NCI-H146 treated with DMSO at 0.1 percent for 48 hours (cell line): Measurements from ENCODE around the gene ADAMTS7.
"Not testable (repeated sequence)": the region's sequence is repeated elsewhere in the genome, so short reads cannot be mapped to it uniquely, and the experiment has no call there.

Experiments used
- DNase-seq: peaks from one replicate; lab custom pipeline; 2025; ENCODE audit not compliant: unreplicated experiment; lab: John Stamatoyannopoulos, UW

Gene ADAMTS7

GRCh38 chr15:78727561-78727960, 83.7 kb downstream of the ADAMTS7 start:
- DNase-seq: no peak

GRCh38 chr15:78726870-78727551, 84.3 kb downstream of the ADAMTS7 start:
- no peak for DNase-seq

DNA sequence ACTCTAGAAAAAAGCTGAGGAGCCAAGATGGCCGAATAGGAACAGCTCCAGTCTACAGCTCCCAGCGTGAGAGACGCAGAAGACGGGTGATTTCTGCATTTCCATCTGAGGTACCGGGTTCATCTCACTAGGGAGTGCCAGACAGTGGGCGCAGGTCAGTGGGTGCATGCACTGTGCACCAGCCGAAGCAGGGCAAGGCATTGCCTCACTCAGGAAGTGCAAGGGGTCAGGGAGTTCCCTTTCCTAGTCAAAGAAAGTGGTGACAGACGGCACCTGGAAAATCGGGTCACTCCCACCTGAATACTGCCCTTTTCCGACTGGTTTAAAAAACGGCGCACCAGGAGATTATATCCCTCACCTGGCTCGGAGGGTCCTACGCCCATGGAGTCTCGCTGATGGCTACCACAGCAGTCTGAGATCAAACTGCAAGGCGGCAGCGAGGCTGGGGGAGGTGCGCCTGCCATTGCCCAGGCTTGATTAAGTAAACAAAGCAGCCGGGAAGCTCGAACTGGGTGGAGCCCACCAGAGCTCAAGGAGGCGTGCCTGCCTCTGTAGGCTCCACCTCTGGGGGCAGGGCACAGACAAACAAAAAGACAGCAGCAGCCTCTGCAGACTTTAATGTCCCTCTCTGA, 91.3 kb downstream of the ADAMTS7 start:
- DNase-seq: not testable (repeated sequence)

DNA sequence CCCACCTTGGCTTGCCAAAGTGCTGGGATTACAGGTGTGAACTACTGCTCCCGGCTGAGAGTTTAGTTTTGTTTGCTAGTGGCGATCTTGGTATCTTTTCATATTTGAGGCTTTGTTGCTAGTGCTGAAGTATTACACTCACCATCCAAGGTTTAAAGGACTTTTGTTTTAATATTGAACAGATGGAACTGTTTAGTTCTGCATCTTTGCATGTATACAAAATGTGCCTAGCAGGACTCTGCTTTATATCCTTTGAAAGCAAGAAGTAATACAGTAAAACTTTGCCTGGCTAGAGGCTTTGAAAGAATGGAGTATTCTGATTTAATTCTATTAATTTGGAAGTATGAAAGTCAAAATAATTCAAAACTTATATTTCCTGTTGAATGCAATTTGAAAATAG, 92.4 kb downstream of the ADAMTS7 start:
- no peak for DNase-seq

DNA sequence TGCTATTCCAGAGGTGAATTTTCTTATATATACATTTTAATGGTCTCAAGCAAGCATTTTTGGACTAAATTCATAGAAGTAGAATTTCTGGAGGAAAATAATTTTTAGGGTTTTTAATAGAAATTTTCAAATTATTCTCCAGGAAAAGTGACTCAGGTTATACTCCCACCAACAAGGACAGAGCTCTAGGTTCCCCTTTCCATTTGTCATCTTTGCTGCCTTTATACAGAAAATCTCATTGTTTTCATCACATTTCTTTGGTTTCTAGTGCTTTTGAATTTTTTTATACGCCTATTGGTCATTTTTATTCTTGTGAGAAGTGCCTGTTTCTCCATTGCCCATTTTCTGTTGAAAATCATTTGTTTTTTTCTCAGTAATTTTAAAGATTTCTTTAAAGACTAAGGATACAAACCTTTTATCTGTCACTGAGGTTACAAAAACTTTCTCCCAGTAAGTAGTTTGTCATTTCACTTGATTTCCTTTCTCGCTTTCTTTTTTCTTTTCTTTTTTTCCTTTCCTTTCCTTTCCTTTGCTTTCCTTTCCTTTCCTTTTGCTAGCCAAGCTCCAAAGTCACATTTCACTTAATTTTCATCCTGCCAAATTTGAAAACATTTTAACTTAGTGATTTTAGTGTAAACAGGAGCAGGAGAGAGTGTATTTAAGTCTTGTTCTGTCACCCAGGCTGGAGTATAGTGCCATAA, 93.2 kb downstream of the ADAMTS7 start:
- no peak for DNase-seq

DNA sequence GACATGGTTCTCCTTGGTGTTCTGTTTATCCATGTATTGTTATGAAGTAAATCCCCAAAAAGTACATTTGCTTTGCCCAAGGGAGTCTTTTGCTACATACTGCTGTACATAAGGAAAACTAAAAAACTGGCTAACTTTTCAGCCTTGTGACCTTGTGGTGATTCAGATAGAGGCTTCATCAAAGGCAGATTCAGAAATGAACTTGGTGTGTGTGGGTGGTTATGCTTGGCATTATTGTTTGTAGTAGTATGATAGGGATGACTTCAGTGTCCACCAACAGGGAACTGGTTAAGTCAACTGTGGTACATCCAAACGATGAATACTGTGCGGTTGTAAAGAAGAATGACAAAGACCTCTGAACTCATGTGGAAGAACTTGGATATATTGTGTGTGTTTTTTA, 94.6 kb downstream of the ADAMTS7 start:
- DNase-seq: no peak

DNA sequence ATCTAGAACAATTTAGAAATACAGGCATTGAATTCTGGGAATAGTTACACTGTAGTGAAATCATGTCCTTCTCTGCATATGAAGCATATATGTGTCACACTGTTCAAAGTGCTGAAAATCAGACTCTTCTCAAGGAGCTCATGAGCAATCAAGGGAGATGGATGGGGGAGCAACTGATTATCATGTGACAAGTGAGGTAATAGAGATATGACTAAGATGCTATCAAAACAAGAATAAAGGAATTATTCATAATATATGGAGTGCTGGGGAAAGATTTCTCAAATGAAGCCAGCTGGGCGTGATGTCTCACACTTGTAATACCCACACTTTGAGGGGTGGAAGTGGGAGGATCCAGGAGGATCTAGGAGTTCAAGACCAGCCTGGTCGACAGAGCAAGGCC, 95.3 kb downstream of the ADAMTS7 start:
- no peak for DNase-seq

GRCh38 chr15:78715434-78715833, 95.8 kb downstream of the ADAMTS7 start:
- no peak for DNase-seq

- no peak for DNase-seq
Observed at GRCh38 chr15:78714890-78715289, 96.4 kb downstream of the ADAMTS7 start.

DNA sequence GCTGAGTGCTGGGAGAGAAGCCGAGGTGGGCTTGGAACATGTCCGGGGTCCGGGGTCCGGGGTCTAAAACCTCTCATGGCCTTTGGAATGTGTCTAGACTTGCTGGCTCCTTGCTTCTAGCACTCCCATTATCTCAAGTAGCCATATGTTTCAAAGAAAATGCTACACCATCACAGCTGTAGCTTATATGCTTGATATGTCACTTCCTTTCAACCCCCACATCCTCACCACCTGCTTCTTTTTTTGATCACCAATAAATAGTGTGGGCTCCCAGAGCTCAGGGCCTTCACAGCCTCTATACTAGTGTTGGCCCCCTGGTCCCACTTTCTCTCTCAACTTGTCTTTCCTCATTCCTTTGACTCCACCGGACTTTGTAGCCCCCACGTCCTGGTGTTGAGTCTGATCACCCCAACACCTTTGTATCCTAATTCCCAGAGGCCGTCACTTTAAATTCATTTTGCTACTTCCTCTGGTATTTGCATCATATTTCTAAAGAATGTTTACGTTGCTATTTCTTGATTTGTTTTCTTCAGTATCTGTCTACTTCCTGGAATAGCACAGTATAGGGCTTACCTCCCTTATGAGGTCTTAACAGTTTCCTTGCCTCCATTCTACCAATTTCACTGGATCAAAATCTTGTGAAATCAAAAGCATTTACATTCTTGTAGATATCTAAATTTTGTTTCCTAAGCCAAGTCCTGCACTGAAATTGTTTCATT, 98.3 kb downstream of the ADAMTS7 start:
- no peak for DNase-seq

- no peak for DNase-seq
Observed at GRCh38 chr15:78711638-78712037, 99.6 kb downstream of the ADAMTS7 start.

DNA sequence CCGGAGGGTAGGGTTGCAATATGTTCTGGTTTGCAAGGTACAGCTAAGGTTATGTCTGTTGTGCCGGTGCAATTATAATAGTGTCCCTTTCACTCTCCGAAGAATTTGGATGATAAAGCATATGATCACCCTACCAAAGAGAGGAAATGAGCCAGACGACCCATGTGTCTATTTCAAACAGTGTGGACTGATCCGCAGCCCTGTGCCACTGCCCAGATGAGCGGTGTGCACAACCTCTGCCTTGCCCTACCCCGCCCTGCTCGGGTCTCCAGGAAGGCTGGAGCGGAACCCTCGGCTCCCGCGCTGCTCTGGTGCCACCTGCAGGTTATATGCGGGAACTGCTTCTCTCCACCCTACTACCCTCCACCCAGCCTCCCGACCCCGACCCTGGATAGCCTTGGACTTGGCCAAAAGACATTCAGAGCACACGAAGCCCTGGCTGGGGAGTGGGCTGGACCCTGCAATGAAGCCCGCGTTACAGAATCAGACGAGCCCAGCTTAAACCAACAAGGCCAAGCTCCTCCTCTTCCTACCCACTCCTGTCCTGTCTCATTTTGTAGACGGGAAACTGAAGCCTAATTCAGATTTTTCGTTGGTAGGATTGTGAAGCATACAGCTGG, 101.9 kb downstream of the ADAMTS7 start:
- peak; percentile 2 for DNase-seq
